ENCODE results near the gene CACNA2D3.
"Not testable (repeated sequence)": the region's sequence is repeated elsewhere in the genome, so short reads cannot be mapped to it uniquely, and the experiment has no call there.

Gene CACNA2D3

GRCh38 chr3:54433846-54434245 lies 311.5 kb downstream of the CACNA2D3 start:
- no peak overlapping the region for H3K4me3 ChIP-seq (ENCODE audit: low read depth, low read length)

DNA sequence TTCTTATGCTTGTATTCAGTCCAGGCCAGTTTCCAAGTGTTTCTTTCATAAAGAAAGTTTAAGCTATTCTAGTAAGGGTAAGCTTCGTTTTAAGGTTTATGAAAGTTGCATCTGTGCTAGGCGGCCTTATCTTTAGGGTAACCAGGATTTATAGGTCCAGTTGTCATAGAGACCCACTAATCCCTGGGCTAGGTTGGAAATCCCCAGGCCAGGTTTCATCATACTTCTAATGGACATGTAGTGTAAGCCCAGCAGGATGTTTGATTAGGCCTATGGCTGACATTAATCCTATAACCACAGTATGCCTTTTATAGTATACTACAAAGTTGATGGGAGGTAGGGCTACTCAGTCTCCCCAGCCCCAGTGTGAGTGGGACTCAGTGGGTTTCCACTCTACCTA lies 312.4 kb downstream of the CACNA2D3 start:
- no peak overlapping the region for H3K4me3 ChIP-seq (ENCODE audit: low read depth, low read length)

GRCh38 chr3:54437271-54437670 lies 314.9 kb downstream of the CACNA2D3 start:
- H3K4me3 ChIP-seq (ENCODE audit: low read depth, low read length), result no peak overlapping the region

- H3K4me3 ChIP-seq (ENCODE audit: low read depth, low read length), result no peak overlapping the region
Observed at GRCh38 chr3:54443561-54444161, 321.3 kb downstream of the CACNA2D3 start.

DNA sequence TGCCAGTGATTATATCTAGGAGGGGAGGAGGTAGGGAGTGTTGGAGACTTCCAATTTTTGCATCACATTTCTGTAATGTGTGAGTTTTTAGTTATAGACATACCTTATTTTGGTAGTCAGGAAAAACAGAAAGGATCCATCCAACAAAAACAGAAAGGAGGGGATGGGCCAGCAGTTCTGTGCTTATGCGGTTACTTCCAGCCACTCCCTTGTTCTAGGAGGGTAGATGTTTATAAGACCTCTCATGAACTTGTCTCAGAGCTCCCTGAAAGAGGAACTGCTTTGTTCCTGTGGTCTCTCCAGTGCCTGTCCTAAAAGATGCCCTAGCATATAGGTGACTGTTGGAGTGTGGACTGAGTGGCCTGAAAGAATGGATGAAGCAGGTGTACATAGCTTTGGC lies 323.3 kb downstream of the CACNA2D3 start:
- no peak overlapping the region for H3K4me3 ChIP-seq (ENCODE audit: low read depth, low read length)

- no peak overlapping the region for H3K4me3 ChIP-seq (ENCODE audit: low read depth, low read length)
Observed at GRCh38 chr3:54447427-54447826, 325.1 kb downstream of the CACNA2D3 start.

DNA sequence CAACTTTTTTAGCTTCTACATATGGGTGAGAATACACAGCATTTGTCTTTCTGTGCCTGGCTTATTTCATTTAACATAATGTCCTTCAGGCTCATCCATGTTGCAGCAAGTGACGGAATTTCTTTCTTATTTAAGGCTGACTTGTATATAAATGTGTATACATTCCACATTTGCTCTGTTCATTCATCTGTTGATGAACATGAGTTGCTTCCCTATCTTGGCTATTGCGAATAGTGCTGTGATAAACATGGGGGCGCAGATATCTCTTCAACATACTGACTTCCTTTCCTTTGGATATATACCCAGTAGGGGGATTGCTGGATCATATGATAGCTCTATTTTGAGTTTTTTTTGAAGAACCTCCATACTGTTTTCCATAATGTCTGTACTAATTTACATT lies 332.5 kb downstream of the CACNA2D3 start:
- H3K4me3 ChIP-seq (ENCODE audit: low read depth, low read length), result no peak overlapping the region

- no peak overlapping the region for H3K4me3 ChIP-seq (ENCODE audit: low read depth, low read length)
Observed at GRCh38 chr3:54458357-54458756, 336.0 kb downstream of the CACNA2D3 start.

DNA sequence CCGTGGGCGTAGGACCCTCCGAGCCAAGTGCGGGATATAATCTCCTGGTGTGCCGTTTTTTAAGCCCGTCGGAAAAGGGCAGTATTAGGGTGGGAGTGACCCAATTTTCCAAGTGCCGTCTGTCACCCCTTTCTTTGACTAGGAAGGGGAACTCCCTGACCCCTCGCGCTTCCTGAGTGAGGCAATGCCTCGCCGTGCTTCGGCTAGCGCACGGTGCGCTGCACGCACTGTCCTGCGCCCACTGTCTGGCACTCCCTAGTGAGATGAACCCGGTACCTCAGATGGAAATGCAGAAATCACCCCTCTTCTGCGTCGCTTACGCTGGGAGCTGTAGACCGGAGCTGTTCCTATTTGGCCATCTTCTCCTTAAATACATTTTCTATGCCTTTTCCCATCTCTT lies 342.2 kb downstream of the CACNA2D3 start:
- H3K4me3 ChIP-seq (ENCODE audit: low read depth, low read length), result not testable (repeated sequence)

DNA sequence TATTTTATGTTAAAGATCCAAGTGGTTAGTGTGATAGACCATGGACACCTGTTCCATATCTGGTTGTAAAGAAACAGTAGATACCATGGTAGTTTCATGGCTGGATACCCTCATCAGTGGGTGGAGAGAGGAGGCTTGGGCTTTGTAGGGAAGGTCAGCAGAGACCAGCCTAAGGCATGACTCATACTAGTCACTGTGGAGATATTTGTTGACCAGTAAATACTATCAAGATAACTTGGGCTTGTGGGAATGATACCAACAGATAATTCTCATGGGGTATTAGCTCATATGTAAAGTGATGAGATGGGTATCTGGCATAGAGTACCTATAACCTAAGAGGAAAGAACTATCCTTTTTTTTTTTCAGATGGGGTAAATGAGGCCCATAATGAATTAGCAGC lies 354.5 kb downstream of the CACNA2D3 start:
- no peak overlapping the region for H3K4me3 ChIP-seq (ENCODE audit: low read depth, low read length)

DNA sequence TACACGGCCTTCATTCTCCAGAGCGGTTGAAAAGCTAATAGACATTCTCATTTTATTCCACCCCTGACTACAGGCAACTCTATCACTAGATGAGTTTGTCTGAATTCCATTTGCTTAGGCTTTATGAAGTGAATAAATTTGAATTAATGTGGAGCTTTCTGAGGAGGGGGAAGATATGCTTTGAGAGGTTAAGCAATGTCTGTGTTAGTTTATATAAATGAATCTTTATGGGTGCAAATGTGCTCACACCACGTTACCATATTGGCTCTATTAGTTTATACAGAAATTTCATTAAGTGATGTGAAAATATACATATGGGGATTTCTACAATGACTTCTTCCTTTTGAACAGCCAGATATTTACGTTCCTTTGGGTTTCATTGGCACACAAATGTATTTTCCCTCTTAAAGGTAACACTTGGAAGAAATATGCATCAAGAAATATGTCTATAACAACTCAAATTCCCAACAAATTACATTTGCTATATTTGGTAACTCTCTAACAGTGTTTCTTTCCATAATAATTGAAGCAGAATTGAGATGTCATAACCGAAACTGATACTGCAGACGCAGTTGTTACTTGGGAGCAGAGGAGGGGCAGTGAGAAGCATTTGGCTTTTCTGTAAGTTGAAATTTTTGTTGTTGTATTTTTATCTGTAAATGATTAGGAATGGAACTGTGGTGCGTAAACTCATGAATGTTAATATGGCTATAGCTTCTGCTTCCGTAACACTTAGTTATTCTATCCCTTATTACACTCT lies 359.4 kb downstream of the CACNA2D3 start:
- no peak overlapping the region for H3K4me3 ChIP-seq (ENCODE audit: low read depth, low read length)

GRCh38 chr3:54484334-54484733 lies 362.0 kb downstream of the CACNA2D3 start:
- H3K4me3 ChIP-seq (ENCODE audit: low read depth, low read length), result no peak overlapping the region

GRCh38 chr3:54486317-54486716 lies 364.0 kb downstream of the CACNA2D3 start:
- no peak overlapping the region for H3K4me3 ChIP-seq (ENCODE audit: low read depth, low read length)

DNA sequence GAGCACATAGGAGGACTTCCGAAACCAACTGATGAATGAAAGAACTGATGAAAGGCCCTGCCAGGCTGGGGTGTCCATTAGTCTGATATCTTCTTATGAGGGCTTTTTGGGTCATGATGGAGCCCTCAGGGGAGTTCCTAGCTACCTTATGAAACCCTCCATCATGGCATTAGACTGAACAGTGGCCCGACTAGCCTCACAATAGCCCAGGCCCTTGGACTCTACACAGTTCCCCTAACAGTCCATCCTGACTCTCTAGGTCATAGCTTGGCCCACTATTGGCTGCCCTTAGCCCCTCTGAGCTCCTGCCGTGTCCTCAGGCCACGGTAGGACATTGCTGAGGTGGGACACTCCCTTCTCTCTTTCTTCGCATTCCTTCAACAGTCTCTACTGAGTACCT lies 365.9 kb downstream of the CACNA2D3 start:
- H3K4me3 ChIP-seq (ENCODE audit: low read depth, low read length), result no peak overlapping the region

DNA sequence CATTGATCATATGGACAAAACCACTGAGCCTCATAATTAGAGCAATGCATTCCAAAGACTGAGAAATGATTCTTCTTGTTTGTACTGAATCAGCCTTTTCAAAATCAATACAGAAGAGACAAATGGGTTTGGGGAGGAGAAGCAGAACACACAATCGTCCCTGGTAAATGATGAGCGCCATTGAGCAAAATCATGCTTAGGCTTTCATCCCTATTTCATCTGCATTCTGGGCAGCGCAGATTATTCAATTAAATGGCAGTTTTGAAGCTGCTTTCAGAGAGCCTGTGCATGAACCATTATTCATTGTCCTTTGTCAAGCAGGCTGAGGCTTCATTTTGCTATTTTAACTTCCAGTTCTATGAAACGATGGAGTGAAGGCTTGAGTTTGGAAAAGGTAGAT lies 371.9 kb downstream of the CACNA2D3 start:
- no peak overlapping the region for H3K4me3 ChIP-seq (ENCODE audit: low read depth, low read length)

- no peak overlapping the region for H3K4me3 ChIP-seq (ENCODE audit: low read depth, low read length)
Observed at GRCh38 chr3:54506603-54507002, 384.3 kb downstream of the CACNA2D3 start.

DNA sequence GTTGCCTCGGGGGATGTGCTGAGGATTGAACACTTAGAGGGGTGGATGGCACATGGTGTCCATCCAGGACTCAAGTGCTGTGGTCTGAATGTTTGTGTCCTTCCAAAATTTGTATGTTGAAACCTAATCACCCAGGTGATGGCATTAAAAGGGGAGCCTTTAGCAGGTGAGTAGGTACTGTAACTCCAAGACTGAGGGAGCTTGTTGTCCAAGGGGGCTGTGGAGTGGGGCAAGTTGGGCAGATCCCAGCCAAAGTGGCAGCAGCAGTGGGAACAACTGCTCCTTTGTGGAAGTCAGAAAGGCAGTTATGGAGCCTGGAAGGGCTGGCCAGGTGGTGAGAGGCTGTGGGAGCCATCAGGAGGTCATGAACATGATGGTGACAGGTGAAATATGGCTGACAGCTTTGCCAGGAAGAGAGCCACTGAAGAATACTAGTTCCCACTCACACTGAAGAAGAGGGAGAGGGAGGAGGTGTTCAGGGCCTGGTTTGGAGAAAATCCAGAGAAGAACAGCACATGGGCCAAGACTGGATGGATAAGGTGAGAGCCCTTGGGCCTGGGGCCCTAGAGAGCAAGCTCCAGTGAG lies 385.6 kb downstream of the CACNA2D3 start:
- no peak overlapping the region for H3K4me3 ChIP-seq (ENCODE audit: low read depth, low read length)

- H3K4me3 ChIP-seq (ENCODE audit: low read depth, low read length), result no peak overlapping the region
Observed at GRCh38 chr3:54510506-54510905, 388.2 kb downstream of the CACNA2D3 start.

DNA sequence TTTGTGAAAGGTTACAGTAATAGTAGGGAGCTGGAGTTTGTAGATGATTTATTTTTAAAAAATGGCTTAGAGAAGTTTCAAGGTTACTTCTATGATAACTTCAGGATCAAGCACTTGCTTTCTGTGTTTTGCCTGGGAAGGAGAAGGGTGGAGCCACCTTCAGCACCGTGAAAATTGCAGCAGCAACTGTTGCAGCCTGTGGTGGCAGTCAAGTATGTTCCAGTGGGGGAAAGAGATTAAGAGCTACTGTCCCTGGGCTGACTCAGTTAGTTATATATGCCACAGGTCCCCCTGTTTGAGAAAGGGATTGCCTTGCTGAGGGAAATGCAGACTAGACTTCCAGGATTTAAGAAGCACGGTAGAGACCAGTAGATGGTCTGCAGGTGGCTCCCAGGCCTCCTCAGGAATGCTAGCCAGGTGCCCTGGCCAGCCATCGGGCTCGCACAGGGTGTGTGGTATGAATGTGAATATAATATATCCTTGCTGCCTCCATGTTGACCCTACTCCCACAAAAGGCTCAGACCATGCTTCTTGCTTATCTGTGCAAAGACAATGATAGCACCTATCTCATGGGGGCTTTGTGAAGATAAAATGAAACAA lies 389.5 kb downstream of the CACNA2D3 start:
- H3K4me3 ChIP-seq (ENCODE audit: low read depth, low read length), result no peak overlapping the region

GRCh38 chr3:54514006-54514405 lies 391.7 kb downstream of the CACNA2D3 start:
- no peak overlapping the region for H3K4me3 ChIP-seq (ENCODE audit: low read depth, low read length)

DNA sequence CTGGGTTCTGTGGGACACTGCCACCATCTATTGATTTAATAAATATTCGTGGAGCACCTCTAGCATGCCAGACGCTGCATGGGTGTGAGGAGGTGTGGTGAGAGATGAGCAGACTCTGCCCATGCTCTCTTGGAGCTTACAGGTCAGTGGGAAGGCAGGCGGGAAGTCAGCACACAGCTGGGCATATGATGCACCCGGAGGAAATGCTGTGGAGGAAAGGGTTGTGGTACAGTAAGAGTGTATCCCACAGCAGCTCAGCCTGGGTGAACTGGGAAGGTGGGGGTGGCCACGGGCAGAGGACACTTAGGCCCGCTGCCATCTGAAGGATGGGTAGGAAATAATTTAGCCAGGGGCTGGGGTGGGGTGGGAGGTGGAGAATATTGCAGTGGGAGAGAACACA lies 392.1 kb downstream of the CACNA2D3 start:
- no peak overlapping the region for H3K4me3 ChIP-seq (ENCODE audit: low read depth, low read length)

Data from iPS-11a (cell line).